Measurements from ENCODE around the gene QRFP. TPM values are rescaled to one million over a fixed set of nuclear protein-coding genes. Genes with fewer than 3 reads are reported as not detected.

Gene QRFP
- total RNA-seq, 6 experiments from 2014 or later, result 3.3 TPM; not detected in 5

DNA sequence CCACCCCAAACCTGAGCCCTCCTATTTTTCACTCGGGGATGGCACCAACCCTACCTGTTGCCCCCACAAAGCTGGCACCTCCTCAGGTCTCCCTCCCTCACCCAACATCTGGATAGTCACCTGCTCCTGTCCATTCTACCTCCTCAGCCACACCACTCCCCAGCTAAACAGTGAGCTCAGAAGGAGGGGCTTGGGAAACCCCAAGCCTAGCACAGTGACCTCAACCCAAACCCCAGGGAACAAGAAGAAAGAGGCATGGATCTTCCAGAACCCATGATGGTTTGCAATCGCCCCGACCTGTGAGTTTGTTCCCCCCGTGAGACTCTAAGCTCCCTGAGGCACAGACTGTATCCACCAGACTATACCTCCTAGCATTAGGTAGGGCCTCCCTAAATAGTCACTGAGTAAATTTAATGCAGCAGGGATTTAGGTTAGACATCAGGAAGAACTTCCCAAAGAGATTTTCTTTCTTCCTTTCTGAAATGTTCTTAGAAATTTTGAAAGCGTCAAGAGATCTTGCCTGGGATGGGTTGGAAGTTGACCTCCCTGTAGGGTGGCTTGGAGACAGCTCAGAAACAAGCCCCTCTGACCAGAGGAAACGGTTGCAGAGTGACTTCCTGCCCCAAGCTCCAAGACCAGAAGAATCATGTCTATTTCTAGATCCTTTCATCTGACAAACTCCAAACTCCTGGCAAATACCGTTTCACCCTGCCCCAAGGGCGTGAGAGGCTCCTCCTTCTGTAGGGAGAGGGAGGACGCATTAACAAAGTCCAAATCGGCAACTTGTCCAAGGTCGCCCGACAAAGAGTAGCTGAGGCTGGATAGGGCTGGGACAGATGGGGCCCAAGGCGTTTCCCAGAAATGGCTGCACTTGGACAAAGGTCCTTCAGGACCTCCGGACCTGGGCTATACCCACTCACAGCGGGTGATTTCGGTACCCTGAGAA lies 38.4 kb upstream of the QRFP start:
- Histone ChIP-seq H3K9me3 (no peaks in the 10 kb centered on the region), H3K27me3 (peaks cover 0 to 20% of the 10 kb centered on the region in 2 donors), H3K27ac (no peak overlapping the region), H3K4me1 (peaks cover 0 to 10% (median 0%) of the 10 kb centered on the region in 4 donors), H3K36me3 (no peaks in the 10 kb centered on the region), H3K4me3 (no peak overlapping the region)
- 33% methylated on average over 11 of the region's 16 CpGs for WGBS (ENCODE audit: insufficient coverage, low coverage, low lambda C conversion rate, missing lambda C conversion rate)
- ATAC-seq, result no peak
- intact Hi-C loops (cut with DNase I), result no loop called here
- TF ChIP-seq, protein P1, sequence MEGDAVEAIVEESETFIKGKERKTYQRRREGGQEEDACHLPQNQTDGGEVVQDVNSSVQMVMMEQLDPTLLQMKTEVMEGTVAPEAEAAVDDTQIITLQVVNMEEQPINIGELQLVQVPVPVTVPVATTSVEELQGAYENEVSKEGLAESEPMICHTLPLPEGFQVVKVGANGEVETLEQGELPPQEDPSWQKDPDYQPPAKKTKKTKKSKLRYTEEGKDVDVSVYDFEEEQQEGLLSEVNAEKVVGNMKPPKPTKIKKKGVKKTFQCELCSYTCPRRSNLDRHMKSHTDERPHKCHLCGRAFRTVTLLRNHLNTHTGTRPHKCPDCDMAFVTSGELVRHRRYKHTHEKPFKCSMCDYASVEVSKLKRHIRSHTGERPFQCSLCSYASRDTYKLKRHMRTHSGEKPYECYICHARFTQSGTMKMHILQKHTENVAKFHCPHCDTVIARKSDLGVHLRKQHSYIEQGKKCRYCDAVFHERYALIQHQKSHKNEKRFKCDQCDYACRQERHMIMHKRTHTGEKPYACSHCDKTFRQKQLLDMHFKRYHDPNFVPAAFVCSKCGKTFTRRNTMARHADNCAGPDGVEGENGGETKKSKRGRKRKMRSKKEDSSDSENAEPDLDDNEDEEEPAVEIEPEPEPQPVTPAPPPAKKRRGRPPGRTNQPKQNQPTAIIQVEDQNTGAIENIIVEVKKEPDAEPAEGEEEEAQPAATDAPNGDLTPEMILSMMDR (IDR thresholded peaks at IDR 0.05), result no peak
- TF ChIP-seq POLR2A (IDR thresholded peaks at IDR 0.05), result no peak
- no peak for DNase-seq

DNA sequence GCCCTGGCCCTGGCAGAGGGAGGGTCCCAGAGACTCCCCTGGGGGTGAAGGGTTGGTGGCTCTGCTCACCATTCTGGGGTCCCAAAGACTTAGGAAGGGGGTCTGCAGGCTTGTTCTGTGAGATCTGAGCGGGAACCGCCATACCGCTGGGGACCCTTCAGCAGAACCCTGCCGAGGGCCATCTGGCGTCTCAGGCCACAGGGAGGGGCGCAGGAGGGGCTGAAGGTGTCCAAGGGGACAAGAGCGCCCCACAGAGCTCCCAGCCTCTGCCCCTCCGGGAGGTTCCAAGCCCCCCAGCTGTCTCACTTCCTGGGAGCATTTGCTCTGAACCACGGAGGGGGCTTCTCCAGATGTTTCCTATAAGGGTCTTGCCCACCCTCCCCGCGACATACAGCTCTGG lies 37.6 kb upstream of the QRFP start:
- WGBS (ENCODE audit: insufficient coverage, low coverage, low lambda C conversion rate, missing lambda C conversion rate), result no CpG with 5 or more reads among the region's 11 CpGs
- H3K9me3 ChIP-seq, result no peaks in the 10 kb centered on the region
- TF ChIP-seq, protein P1 (IDR thresholded peaks at IDR 0.05), result no peak
- TF ChIP-seq POLR2A (IDR thresholded peaks at IDR 0.05), result no peak
- intact Hi-C loops (cut with DNase I), result no loop called here
- H3K36me3 ChIP-seq, result no peaks in the 10 kb centered on the region
- H3K27me3 ChIP-seq, result peaks cover 0 to 15% of the 10 kb centered on the region in 2 donors
- ATAC-seq (no peak), DNase-seq (no peak)
- H3K27ac ChIP-seq, result no peak overlapping the region
- peaks cover 0 to 4% (median 0%) of the 10 kb centered on the region in 4 donors for H3K4me1 ChIP-seq
- no peak overlapping the region for H3K4me3 ChIP-seq

DNA sequence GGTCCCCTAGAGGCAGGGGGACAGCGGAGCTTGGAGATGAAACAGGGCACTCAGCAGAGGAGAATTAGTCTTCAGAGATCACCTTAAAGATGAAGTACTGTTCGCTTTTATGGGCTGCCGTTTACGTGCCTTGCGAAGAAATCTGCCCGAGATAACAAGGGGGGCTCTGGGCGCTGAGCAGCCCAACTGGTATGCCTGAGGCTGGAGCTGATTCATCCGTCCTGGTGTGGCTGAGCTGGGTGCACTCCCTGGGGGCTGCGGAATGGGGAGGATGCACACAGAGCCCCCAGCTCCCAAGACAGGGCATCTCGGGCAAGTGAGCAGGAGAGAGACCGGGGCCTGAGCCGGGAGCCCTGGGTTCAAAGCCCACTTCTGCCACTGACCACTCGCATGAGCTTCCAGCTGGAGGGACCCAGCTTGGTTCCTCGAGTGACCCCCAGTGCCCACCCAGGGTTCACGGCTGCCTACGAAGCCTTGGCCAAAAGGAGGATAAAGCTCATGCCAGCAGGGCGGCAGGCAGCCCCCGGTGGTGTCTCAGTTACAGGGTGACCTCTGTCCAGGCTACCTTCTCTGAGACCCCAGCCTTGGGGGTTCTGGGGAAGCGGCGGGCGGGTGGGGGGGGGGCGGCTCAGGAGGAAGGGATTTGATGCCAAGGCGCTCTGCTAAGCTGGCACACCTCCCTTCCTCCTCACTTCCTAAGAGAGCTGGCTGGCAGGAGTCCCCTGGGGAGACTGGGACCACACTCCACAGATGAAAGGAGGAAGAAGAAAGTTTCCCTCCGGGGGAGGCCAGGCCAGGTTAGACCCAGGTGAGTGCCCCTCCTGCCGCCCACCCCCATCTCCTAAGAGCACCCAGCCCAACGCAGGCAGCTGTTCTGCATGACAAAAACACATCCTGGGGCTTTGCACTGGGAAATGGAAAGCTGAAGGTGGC lies 36.8 kb upstream of the QRFP start:
- Histone ChIP-seq H3K36me3 (no peaks in the 10 kb centered on the region), H3K27ac (no peak overlapping the region), H3K4me3 (no peak overlapping the region), H3K9me3 (no peaks in the 10 kb centered on the region), H3K27me3 (peaks cover 0 to 11% of the 10 kb centered on the region in 2 donors), H3K4me1 (no peaks in the 10 kb centered on the region)
- 12% methylated on average over 8 of the region's 26 CpGs for WGBS (ENCODE audit: insufficient coverage, low coverage, low lambda C conversion rate, missing lambda C conversion rate)
- ATAC-seq, result no peak
- no peak for DNase-seq
- no peak for TF ChIP-seq POLR2A (IDR thresholded peaks at IDR 0.05)
- TF ChIP-seq, protein P1 (IDR thresholded peaks at IDR 0.05), result no peak
- intact Hi-C loops (cut with DNase I), result no loop called here

DNA sequence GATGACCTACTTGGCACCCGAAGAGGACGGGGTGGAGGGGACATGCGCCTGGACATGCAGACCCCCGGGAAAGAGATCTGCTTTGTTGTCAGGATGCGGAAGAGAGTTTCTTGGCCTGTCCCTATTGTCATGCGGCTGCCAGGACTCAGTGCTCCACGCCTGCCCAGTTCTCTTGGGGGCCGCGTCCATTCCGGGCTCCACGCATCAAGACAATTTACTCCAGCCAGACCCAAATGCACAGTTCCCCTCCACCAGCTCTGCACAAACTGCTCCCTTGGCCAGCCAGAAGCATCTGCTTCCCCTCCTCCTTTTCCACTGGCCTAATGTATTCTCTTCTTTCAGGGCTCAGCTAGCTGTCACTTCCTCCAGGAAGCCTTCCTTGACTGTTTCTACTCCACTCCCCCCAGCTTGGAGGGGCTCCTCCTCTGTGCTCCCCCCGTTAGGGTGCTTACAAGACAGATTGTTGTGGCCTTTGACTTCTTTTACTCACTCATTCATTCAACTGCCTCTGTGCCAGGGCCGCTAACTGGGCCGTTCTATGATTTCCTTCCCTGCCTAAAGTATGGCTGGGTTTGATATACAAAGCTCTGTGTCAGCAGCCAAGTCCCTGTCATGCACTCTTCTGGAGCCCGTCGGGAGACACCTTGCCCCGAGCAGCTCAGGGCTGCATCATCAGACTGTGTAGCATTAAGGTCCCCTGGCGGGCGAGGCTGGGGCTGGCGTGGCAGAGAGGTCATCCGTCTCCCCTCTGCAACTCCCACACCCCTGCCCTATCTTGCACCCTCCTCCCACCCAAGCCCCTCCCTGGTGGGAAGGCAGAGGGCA lies 35.9 kb upstream of the QRFP start:
- 6% methylated on average over 9 of the region's 21 CpGs for WGBS (ENCODE audit: insufficient coverage, low coverage, low lambda C conversion rate, missing lambda C conversion rate)
- ATAC-seq, result no peak
- Histone ChIP-seq H3K27ac (no peak overlapping the region), H3K9me3 (no peaks in the 10 kb centered on the region), H3K4me1 (no peaks in the 10 kb centered on the region), H3K36me3 (no peaks in the 10 kb centered on the region), H3K4me3 (no peak overlapping the region), H3K27me3 (peaks cover 0 to 3% of the 10 kb centered on the region in 2 donors)
- intact Hi-C loops (cut with DNase I), result no loop called here
- no peak for TF ChIP-seq POLR2A (IDR thresholded peaks at IDR 0.05)
- TF ChIP-seq, protein P1 (IDR thresholded peaks at IDR 0.05), result no peak
- DNase-seq, result no peak

Data from right lobe of liver (tissue), 6 donors.